Measurements from ENCODE around the gene HHIPL1.

The HHIPL1 gene

DNA sequence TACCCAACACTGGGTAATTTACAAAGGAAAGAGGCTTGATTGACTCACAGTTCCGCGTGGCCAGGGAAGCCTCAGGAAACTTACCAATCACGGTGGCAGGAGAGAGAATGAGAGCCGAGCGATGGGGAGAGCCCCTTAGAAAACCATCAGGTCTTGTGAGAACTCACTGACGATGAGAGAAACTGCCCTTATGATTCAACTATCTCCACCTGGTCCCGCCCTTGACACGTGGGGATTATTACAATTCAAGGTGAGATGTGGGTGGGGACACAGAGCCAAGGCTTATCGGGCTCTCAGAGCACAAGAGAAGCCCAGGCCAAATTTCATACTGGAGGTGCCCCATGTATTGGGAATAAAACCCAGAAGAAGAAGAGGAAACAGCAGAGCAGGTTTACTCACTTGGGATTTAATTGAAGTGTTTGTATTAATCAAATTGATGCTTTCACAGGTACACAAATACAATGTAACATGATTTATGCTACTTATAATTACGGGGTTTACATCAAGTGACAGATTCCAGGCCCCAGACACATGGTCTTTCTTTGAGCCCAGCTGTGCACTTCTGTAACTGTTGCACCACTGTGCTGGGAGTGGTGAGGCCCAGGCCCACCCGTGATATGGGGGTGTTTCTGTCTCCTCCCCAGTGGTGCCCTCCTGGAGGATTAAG, 32.7 kb upstream of the HHIPL1 start:
- Histone ChIP-seq H3K79me2 (ENCODE audit: insufficient read depth, low read length) (no peaks in the 10 kb centered on the region), H3K27ac (ENCODE audit: low read length) (no peak overlapping the region), H3K4me1 (ENCODE audit: insufficient read depth, low read length) (no peaks in the 10 kb centered on the region), H2AFZ (ENCODE audit: low read depth, low read length) (no peak overlapping the region), H4K20me1 (ENCODE audit: insufficient read depth, low read length) (peaks cover 10% of the 10 kb centered on the region; the same call in 1 of the 2 replicates), H3K9ac (ENCODE audit: low read depth, low read length) (no peak overlapping the region), H3K36me3 (ENCODE audit: insufficient read depth, low read length) (no peaks in the 10 kb centered on the region), H3K9me3 (ENCODE audit: insufficient read depth, low read length, severe bottlenecking) (no peaks in the 10 kb centered on the region), H3K27me3 (ENCODE audit: insufficient read depth, low read length, poor library complexity) (peaks cover 12% of the 10 kb centered on the region), H3K4me3 (ENCODE audit: low read depth in 1 of 2, low read length in 2 of 2) (no peak overlapping the region), H3K4me2 (ENCODE audit: insufficient read depth, low read length) (no peak overlapping the region)
- no peak for ATAC-seq (ENCODE audit: insufficient read depth, low read depth)
- DNase-seq, result no peak
- TF ChIP-seq, protein P1, sequence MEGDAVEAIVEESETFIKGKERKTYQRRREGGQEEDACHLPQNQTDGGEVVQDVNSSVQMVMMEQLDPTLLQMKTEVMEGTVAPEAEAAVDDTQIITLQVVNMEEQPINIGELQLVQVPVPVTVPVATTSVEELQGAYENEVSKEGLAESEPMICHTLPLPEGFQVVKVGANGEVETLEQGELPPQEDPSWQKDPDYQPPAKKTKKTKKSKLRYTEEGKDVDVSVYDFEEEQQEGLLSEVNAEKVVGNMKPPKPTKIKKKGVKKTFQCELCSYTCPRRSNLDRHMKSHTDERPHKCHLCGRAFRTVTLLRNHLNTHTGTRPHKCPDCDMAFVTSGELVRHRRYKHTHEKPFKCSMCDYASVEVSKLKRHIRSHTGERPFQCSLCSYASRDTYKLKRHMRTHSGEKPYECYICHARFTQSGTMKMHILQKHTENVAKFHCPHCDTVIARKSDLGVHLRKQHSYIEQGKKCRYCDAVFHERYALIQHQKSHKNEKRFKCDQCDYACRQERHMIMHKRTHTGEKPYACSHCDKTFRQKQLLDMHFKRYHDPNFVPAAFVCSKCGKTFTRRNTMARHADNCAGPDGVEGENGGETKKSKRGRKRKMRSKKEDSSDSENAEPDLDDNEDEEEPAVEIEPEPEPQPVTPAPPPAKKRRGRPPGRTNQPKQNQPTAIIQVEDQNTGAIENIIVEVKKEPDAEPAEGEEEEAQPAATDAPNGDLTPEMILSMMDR (IDR thresholded peaks at IDR 0.05; ENCODE audit: borderline replicate concordance, extremely low read depth, low read length, poor library complexity, severe bottlenecking), result no peak
- TF ChIP-seq EZH2 (IDR thresholded peaks at IDR 0.05; ENCODE audit: borderline replicate concordance, low read depth, low read length, severe bottlenecking), result no peak

GRCh38 chr14:99612738-99613330, 32.1 kb upstream of the HHIPL1 start:
- H2AFZ ChIP-seq (ENCODE audit: low read depth, low read length), result no peak overlapping the region
- H3K9ac ChIP-seq (ENCODE audit: low read depth, low read length), result no peak overlapping the region
- no peaks in the 10 kb centered on the region for H3K9me3 ChIP-seq (ENCODE audit: insufficient read depth, low read length, severe bottlenecking)
- no peaks in the 10 kb centered on the region for H3K4me1 ChIP-seq (ENCODE audit: insufficient read depth, low read length)
- H3K79me2 ChIP-seq (ENCODE audit: insufficient read depth, low read length), result no peaks in the 10 kb centered on the region
- H3K4me3 ChIP-seq (ENCODE audit: low read depth in 1 of 2, low read length in 2 of 2), result no peak overlapping the region
- no peaks in the 10 kb centered on the region for H3K36me3 ChIP-seq (ENCODE audit: insufficient read depth, low read length)
- DNase-seq (no peak), ATAC-seq (ENCODE audit: insufficient read depth, low read depth) (no peak)
- no peak overlapping the region for H3K27ac ChIP-seq (ENCODE audit: low read length)
- no peak overlapping the region for H3K4me2 ChIP-seq (ENCODE audit: insufficient read depth, low read length)
- peaks cover 12% of the 10 kb centered on the region for H3K27me3 ChIP-seq (ENCODE audit: insufficient read depth, low read length, poor library complexity)
- H4K20me1 ChIP-seq (ENCODE audit: insufficient read depth, low read length), result peaks cover 10% of the 10 kb centered on the region; the same call in 1 of the 2 replicates
- no peak for TF ChIP-seq EZH2 (IDR thresholded peaks at IDR 0.05; ENCODE audit: borderline replicate concordance, low read depth, low read length, severe bottlenecking)
- TF ChIP-seq, protein P1 (IDR thresholded peaks at IDR 0.05; ENCODE audit: borderline replicate concordance, extremely low read depth, low read length, poor library complexity, severe bottlenecking), result no peak

- Histone ChIP-seq H3K9ac (ENCODE audit: low read depth, low read length) (no peak overlapping the region), H2AFZ (ENCODE audit: low read depth, low read length) (no peak overlapping the region), H3K27me3 (ENCODE audit: insufficient read depth, low read length, poor library complexity) (peaks cover 12% of the 10 kb centered on the region), H3K4me1 (ENCODE audit: insufficient read depth, low read length) (no peaks in the 10 kb centered on the region), H3K36me3 (ENCODE audit: insufficient read depth, low read length) (no peaks in the 10 kb centered on the region), H4K20me1 (ENCODE audit: insufficient read depth, low read length) (peaks cover 7% of the 10 kb centered on the region; the same call in 1 of the 2 replicates), H3K79me2 (ENCODE audit: insufficient read depth, low read length) (no peaks in the 10 kb centered on the region), H3K4me2 (ENCODE audit: insufficient read depth, low read length) (no peak overlapping the region), H3K9me3 (ENCODE audit: insufficient read depth, low read length, severe bottlenecking) (no peaks in the 10 kb centered on the region), H3K27ac (ENCODE audit: low read length) (no peak overlapping the region), H3K4me3 (ENCODE audit: low read depth in 1 of 2, low read length in 2 of 2) (no peak overlapping the region)
- no peak for TF ChIP-seq EZH2 (IDR thresholded peaks at IDR 0.05; ENCODE audit: borderline replicate concordance, low read depth, low read length, severe bottlenecking)
- TF ChIP-seq, protein P1 (IDR thresholded peaks at IDR 0.05; ENCODE audit: borderline replicate concordance, extremely low read depth, low read length, poor library complexity, severe bottlenecking), result no peak
- ATAC-seq (ENCODE audit: insufficient read depth, low read depth), result no peak
- DNase-seq, result no peak
Measured at GRCh38 chr14:99615497-99616157, 29.3 kb upstream of the HHIPL1 start.
